Small intestine (tissue), 16 donors: ENCODE measurements around the gene RNASE7. TPM values are rescaled to one million over a fixed set of nuclear protein-coding genes. Genes with fewer than 3 reads are reported as not detected.

Experiments used
- DNase-seq, 2 donors: peaks; one replicate each; pipeline versions ENCODE4 v3.0.0 to v3.0.0-alpha.2; 2013
- FAIRE-seq: peaks from 2 replicates; lab custom pipeline; 2012; peaks lifted over from hg19 to GRCh38; lab: Jason Lieb, UNC
- H3K27ac ChIP-seq, 3 donors: one replicate each; pipeline ENCODE4 v1.5.1; 2013; ENCODE audit warnings: low read length in 2 of 3, mild to moderate bottlenecking in 2 of 3, control low read depth in 1 of 3, inconsistent platforms in 1 of 3, low read depth in 1 of 3, moderate library complexity in 1 of 3
- H3K27me3 ChIP-seq, 3 donors: one replicate each; pipeline ENCODE4 v1.6.1; 2013; ENCODE audit warnings: low read length in 3 of 3, inconsistent platforms in 1 of 3; ENCODE audit not compliant: control insufficient read depth in 3 of 3, insufficient read depth in 3 of 3
- H3K36me3 ChIP-seq, 3 donors: one replicate each; pipeline ENCODE4 v1.6.1; 2013; ENCODE audit warnings: low read length in 3 of 3, inconsistent platforms in 1 of 3, low read depth in 1 of 3, mild to moderate bottlenecking in 1 of 3, moderate library complexity in 1 of 3; ENCODE audit not compliant: control insufficient read depth in 3 of 3, insufficient read depth in 2 of 3
- H3K4me1 ChIP-seq, 3 donors: one replicate each; pipeline ENCODE4 v1.6.1; 2013; ENCODE audit warnings: low read length in 2 of 3, inconsistent platforms in 1 of 3, low read depth in 1 of 3, mild to moderate bottlenecking in 1 of 3, moderate library complexity in 1 of 3; ENCODE audit not compliant: control insufficient read depth in 3 of 3, insufficient read depth in 2 of 3
- H3K4me3 ChIP-seq, 3 donors: one replicate each; pipeline ENCODE4 v1.5.1; 2013; ENCODE audit warnings: low read length in 3 of 3, control low read depth in 1 of 3, inconsistent platforms in 1 of 3, low read depth in 1 of 3, mild to moderate bottlenecking in 1 of 3, moderate library complexity in 1 of 3
- H3K9me3 ChIP-seq, 2 donors: one replicate each; pipeline ENCODE4 v1.6.1; 2013; ENCODE audit warnings: low read depth in 1 of 2, low read length in 1 of 2; ENCODE audit not compliant: control insufficient read depth in 2 of 2, insufficient read depth in 1 of 2
- WGBS, 3 donors: extraction: QIAGEN DNeasy Blood & Tissue Kit; methylation state at CpG; one replicate each; pipeline ENCODE4 v1.1.7; 2013; 5-methylcytosine and 5-hydroxymethylcytosine counted together
- long read RNA-seq, 10 donors: transcript quantifications; one replicate each; lab custom pipeline, GENCODE V29; 2026
- polyA plus RNA-seq, 4 donors: library from polyadenylated mRNA; stranded (reverse) in 3 of 4; unstranded in 1 of 4; fragments of 200-250 nt in 3 of 4; fragments of 120-200 nt in 1 of 4; gene quantifications; one replicate each; pipeline versions ENCODE4 v1.2.1 to v1.2.3, GENCODE V29; 2013
- donor health status: healthy with polysubstance abuse.
- donor health status: control.
- donor health status: control.
- donor health status: Bipolar disorder and iron deficiency.
- donor health status: healthy.

RNASE7 gene, protein sequence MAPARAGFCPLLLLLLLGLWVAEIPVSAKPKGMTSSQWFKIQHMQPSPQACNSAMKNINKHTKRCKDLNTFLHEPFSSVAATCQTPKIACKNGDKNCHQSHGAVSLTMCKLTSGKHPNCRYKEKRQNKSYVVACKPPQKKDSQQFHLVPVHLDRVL
- polyA plus RNA-seq, result under 1 TPM in 1 of 4 donors, not detected in 3; 0.04 TPM
- long read RNA-seq, donor 1, result 0 reads
- long read RNA-seq, donor 2, result 0 reads
- long read RNA-seq, donor 3, result 0 reads
- long read RNA-seq, donor 4, result 0 reads
- long read RNA-seq, donor 5, result 0 reads
- long read RNA-seq, donor 6, result 0 reads
- long read RNA-seq, donor 7, result 0 reads
- long read RNA-seq, donor 8, result 0 reads
- long read RNA-seq, donor 9, result 0 reads
- long read RNA-seq, donor 10, result 0 reads

DNA sequence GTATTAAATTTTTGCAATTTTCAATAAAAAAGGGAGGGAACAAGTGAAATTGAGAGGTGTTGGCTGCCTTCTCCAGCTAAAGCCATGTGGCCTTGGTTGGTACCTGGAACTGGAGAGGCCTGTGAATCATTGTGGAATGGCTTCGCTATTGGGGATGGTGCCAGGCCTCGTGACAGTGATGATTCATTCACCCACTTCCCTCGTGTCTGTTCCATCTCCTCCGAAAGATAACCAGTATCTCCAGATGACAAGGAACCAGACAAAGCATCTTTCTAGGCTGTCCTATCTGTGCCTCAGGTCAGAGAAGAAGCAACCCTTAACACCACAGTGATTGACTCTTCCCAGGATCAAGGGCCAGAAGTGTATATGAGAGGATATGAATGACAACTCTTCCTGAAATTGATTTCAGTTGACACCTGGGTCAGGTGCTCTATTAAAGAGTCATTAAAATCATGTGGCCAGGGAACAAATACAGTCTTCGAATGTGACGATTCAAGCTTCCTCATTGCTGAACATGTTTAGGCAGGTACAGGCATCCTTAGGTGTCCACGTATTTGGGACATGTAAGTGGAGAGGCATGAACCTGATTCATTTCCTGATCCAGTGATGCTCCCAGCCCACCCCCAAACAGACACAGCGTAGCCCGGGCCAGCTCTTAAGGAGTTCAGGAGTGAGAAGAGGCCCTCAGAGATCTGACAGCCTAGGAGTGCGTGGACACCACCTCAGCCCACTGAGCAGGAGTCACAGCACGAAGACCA is at the start of gene RNASE7:
Gene RNASE7 (plus strand): TSS at position 687 of the 758 bp plus-strand sequence. CDS start 631 bp downstream, outside the sequence.
- no peak within 1 kb of the TSS for H3K27ac ChIP-seq
- FAIRE-seq, result no peak
- peaks cover 0 to 33% (median 5%) of the 10 kb centered on the region in 3 donors for H3K4me1 ChIP-seq
- WGBS, 3 donors, result 68 to 79% (median 78%) methylated on average over 11 of the region's 11 CpGs
- no peak for DNase-seq
- no peaks in the 10 kb centered on the region for H3K27me3 ChIP-seq
- no peaks in the 10 kb centered on the region for H3K36me3 ChIP-seq
- no peaks in the 10 kb centered on the region for H3K9me3 ChIP-seq
- no peak within 1 kb of the TSS for H3K4me3 ChIP-seq

DNA sequence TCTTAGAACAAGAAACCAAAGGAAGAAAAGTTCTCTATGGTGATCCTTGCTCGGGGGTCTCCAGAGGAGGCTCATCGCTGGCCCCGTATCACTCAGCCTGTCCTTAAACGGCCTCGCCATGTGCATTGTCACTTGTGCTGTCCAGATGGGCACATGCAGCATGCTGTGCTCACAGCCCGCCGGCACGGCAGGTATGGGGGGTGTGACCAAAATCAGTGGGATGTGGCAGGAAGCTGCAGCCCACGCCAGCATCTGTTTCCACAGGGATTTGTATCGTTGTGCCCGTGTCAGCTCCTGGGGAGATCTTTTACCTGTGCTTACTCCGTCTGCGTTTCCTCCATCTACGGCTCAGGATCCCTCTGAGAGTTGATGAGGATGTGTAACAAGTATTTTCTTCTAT is 45.6 kb upstream of the RNASE7 start:
- Histone ChIP-seq H3K27me3 (no peaks in the 10 kb centered on the region), H3K4me1 (peaks cover 0 to 47% (median 0%) of the 10 kb centered on the region in 3 donors), H3K36me3 (peaks cover 8 to 41% (median 29%) of the 10 kb centered on the region in 3 donors), H3K27ac (peak overlapping the region in 1 of 3 donors; percentile 41), H3K4me3 (no peak overlapping the region), H3K9me3 (no peaks in the 10 kb centered on the region)
- no peak for DNase-seq
- WGBS, 3 donors, result 87 to 91% (median 87%) methylated on average over 14 of the region's 14 CpGs
- FAIRE-seq, result no peak

DNA sequence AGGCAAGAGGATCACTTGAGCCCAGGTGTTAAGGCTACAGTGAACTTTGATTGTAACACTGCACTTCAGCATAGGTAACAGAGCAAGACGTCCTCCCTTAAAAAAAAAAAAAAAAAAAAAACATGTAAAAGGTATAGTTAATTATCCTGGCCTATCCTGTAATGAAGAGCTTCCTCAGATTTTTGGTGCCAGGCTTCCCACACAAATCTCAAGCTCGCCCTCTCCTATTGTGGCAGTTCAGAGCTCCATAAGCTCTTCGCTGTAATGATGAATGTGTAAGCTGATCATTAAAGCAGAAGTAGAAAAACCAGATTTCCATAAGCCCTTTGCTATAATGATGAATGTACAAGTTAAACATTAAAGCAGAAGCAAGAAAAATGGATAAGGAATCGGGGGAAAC is 45.0 kb upstream of the RNASE7 start:
- peak in 1 of 2 donors; percentile 53 for DNase-seq
- WGBS, 3 donors, result 35 to 61% (median 38%) methylated on average over 4 of the region's 4 CpGs

DNA sequence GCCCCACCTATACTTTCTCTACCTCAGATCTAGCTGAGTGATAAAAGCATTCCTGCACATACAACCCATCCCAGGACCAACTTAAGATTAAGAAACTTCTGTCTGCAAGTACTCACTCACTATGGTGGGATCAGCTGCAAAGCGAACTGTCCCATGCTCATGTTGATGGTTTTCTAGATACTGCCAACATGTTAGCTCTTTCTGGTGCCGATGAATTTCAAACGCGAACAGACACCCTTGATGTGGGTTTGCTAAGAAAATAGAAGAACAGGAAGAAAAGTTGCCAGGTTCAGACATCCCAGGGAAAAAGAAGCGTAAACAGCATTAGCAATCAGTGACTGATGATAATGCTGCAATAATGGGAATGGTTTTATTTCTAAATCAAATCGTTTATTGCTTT is 44.6 kb upstream of the RNASE7 start:
- Histone ChIP-seq H3K4me3 (no peak overlapping the region), H3K27me3 (no peaks in the 10 kb centered on the region), H3K4me1 (peaks cover 0 to 53% (median 0%) of the 10 kb centered on the region in 3 donors), H3K27ac (peak overlapping the region in 1 of 3 donors; percentile 41), H3K36me3 (peaks cover 8 to 33% (median 25%) of the 10 kb centered on the region in 3 donors), H3K9me3 (no peaks in the 10 kb centered on the region)
- DNase-seq, result no peak
- no peak for FAIRE-seq
- WGBS, 3 donors, result 63 to 70% (median 68%) methylated on average over 6 of the region's 6 CpGs

More for the DNA sequence above, 45.0 kb upstream of the RNASE7 start:
- Histone ChIP-seq H3K27ac (peak overlapping the region in 1 of 3 donors; percentile 41), H3K36me3 (peaks cover 8 to 36% (median 26%) of the 10 kb centered on the region in 3 donors), H3K27me3 (no peaks in the 10 kb centered on the region), H3K4me3 (no peak overlapping the region), H3K4me1 (peaks cover 0 to 49% (median 0%) of the 10 kb centered on the region in 3 donors), H3K9me3 (no peaks in the 10 kb centered on the region)
- no peak for FAIRE-seq

DNA sequence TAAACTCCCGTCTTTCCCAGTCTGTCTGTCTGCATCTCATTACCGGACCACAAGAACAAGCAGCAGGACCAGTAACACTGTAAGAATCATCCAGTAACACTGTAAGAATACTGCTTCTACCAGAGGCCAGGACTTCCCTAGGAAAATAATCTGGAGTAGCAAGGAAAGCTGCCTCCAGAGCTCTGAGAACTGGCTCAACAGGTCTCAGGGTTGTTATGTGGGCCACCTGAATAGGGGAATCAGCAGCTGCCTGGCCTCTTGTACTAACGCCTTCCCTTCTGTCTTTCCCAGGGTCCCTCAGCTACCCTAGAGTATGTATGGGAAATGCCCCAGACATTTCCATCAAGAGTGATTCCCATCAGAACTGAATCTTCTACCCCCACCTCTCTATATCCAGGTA is 44.0 kb upstream of the RNASE7 start:
- peaks cover 6 to 28% (median 23%) of the 10 kb centered on the region in 3 donors for H3K36me3 ChIP-seq
- peak overlapping the region in 1 of 3 donors; percentile 7 for H3K27ac ChIP-seq
- no peak overlapping the region for H3K4me3 ChIP-seq
- no peak for FAIRE-seq
- DNase-seq, result peak in 1 of 2 donors; percentile 66
- H3K27me3 ChIP-seq, result no peaks in the 10 kb centered on the region
- WGBS, 3 donors, result 53 to 63% (median 55%) methylated on average over 3 of the region's 3 CpGs
- H3K4me1 ChIP-seq, result peaks cover 0 to 55% (median 0%) of the 10 kb centered on the region in 3 donors
- H3K9me3 ChIP-seq, result no peaks in the 10 kb centered on the region

DNA sequence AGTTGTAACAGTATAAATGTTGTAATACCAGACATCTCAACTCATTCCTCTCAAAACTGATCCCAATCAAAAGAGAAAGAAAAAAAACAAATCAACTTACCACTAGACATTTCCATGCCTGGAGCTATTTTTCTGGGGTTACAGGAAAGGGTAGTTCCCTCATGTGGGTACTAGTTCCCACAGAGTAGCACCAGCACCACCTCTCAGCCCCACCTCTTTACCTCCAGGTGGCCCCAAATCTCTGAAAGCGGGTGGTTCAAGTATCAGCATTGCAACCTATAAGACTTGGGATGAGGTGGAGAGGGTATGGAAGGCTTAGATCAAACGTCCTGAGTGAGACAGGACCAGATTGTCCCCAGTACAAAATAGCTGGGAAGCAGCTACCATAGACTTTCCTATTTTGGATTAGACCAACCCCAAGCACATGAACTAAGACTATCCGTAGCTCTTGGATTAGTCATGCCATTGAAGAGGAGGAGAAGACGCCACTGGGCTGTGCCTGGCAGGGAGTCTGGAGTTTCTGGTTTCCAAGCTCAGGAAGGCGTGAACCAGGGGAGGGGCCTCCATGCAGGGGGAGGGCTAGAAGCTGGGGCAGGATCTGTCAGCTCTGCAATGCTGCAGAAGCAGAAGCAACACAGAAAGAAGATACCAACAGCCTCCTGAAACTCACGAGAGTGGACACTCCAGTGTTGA is 43.3 kb upstream of the RNASE7 start, which contains the start of gene SLC39A2:
Gene SLC39A2 (plus strand): TSS at position 620 of the 693 bp plus-strand sequence. CDS start 154 bp downstream, outside the sequence.
- FAIRE-seq, result no peak
- 38 to 44% (median 40%) methylated on average over 6 of the region's 6 CpGs for WGBS, 3 donors

DNA sequence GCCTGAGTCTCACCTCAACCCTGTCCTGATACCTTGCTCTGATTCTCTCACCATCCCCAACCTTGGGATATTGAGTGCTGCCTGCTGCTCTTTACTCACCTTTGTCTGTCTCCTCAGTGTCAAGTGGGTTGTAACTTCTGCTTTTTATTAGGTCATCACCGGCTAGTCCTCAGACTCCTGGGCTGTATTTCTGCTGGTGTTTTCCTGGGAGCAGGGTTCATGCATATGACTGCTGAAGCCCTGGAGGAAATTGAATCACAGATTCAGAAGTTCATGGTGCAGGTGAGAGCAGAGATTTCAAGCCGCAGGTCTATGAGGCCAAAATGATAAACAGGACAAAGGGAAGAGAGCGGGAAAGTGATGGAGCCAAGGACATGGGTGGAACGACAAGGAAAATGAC is 42.6 kb upstream of the RNASE7 start:
- no peaks in the 10 kb centered on the region for H3K27me3 ChIP-seq
- DNase-seq (peak in 1 of 2 donors; percentile 68), FAIRE-seq (no peak)
- H3K4me1 ChIP-seq, result peaks cover 0 to 55% (median 0%) of the 10 kb centered on the region in 3 donors
- H3K4me3 ChIP-seq, result no peak overlapping the region
- peaks cover 2 to 21% (median 16%) of the 10 kb centered on the region in 3 donors for H3K36me3 ChIP-seq
- H3K27ac ChIP-seq, result peak overlapping the region in 1 of 3 donors; percentile 29
- WGBS, 3 donors, result 47 to 69% (median 59%) methylated on average over 4 of the region's 4 CpGs
- H3K9me3 ChIP-seq, result no peaks in the 10 kb centered on the region

More for the DNA sequence above, 43.3 kb upstream of the RNASE7 start, which contains the start of gene SLC39A2:
- Histone ChIP-seq H3K27ac (peak within 1 kb of the TSS in 1 of 3 donors; percentile 29), H3K9me3 (no peaks in the 10 kb centered on the region), H3K27me3 (no peaks in the 10 kb centered on the region), H3K36me3 (peaks cover 5 to 25% (median 22%) of the 10 kb centered on the region in 3 donors), H3K4me3 (no peak within 1 kb of the TSS), H3K4me1 (peaks cover 0 to 55% (median 0%) of the 10 kb centered on the region in 3 donors)
- DNase-seq, result peak in 1 of 2 donors; percentile 46
